PC-9 (cell line): ENCODE results near the gene SLC8A1. TPM values are rescaled to one million over a fixed set of nuclear protein-coding genes. Genes with fewer than 3 reads are reported as not detected.

ENCODE experiments used
- BruUV-seq: library from RNA; stranded (reverse); fragments of 400-500 nt; replicated peaks from 2 replicates; lab custom pipeline; 2021; lab: Mats Ljungman, UMichigan
- CTCF ChIA-PET: fragments of 300-600 bp; sonication (Branson Sonifier 250); formaldehyde crosslinking; loops from one replicate; lab custom pipeline; 2022; ENCODE audit warnings: antibody characterized with exemption; lab: Charles Lee
- POLR2A ChIA-PET: fragments of 300-600 bp; sonication (Branson Sonifier 250); formaldehyde crosslinking; loops from one replicate; lab custom pipeline; 2022; ENCODE audit warnings: antibody characterized with exemption; ENCODE audit not compliant: unreplicated experiment; lab: Charles Lee
- DNase-seq, 2 experiments: peaks; one replicate each; pipeline versions ENCODE4 v3.0.0 to v3.0.0-alpha.2; 2015 to 2022; ENCODE audit warnings: mixed read lengths in 1 of 2
- H2AFZ ChIP-seq: fragments of 200-600 bp; sonication (generic); 2 replicates; pipeline ENCODE4 v1.8.1; 2017; ENCODE audit warnings: antibody characterized with exemption
- H3F3A ChIP-seq: fragments of 200-600 bp; sonication (generic); 2 replicates; pipeline ENCODE4 v1.8.1; 2017; ENCODE audit warnings: antibody characterized with exemption, mild to moderate bottlenecking, low read depth; ENCODE audit not compliant: insufficient read depth
- H3K27ac ChIP-seq: fragments of 200-600 bp; sonication (generic); 2 replicates; pipeline ENCODE4 v1.6.1; 2016; ENCODE audit warnings: mixed run types
- H3K27me3 ChIP-seq: fragments of 200-600 bp; sonication (generic); 2 replicates; pipeline ENCODE4 v1.6.1; 2016; ENCODE audit warnings: low read depth, mixed run types; ENCODE audit not compliant: insufficient read depth
- H3K36me3 ChIP-seq: fragments of 200-600 bp; sonication (generic); 2 replicates; pipeline ENCODE4 v1.6.1; 2016; ENCODE audit warnings: low read depth, mixed run types
- H3K4me1 ChIP-seq: fragments of 200-600 bp; sonication (generic); replicated peaks from 2 replicates; pipeline ENCODE4 v1.6.1; 2016; ENCODE audit warnings: mixed run types; ENCODE audit not compliant: insufficient read depth
- H3K4me2 ChIP-seq: fragments of 200-600 bp; sonication (generic); 2 replicates; pipeline ENCODE4 v1.6.1; 2017; ENCODE audit warnings: mixed run types
- H3K4me3 ChIP-seq: fragments of 200-600 bp; sonication (generic); 2 replicates; pipeline ENCODE4 v1.6.1; 2016; ENCODE audit warnings: mixed run types
- H3K79me2 ChIP-seq: fragments of 200-600 bp; sonication (generic); 2 replicates; pipeline ENCODE4 v1.6.1; 2017; ENCODE audit warnings: low read depth, mixed run types
- H3K9me2 ChIP-seq: fragments of 200-600 bp; sonication (generic); 2 replicates; pipeline ENCODE4 v1.8.1; 2017; ENCODE audit warnings: mild to moderate bottlenecking; ENCODE audit not compliant: insufficient read depth
- H3K9me3 ChIP-seq: fragments of 200-600 bp; sonication (generic); 2 replicates; pipeline ENCODE4 v1.8.1; 2016; ENCODE audit warnings: low read depth; ENCODE audit not compliant: insufficient read depth
- H4K20me1 ChIP-seq: fragments of 200-600 bp; sonication (generic); 2 replicates; pipeline ENCODE4 v1.8.1; 2017; ENCODE audit not compliant: insufficient read depth
- EZH2 ChIP-seq: fragments of 200-600 bp; sonication (generic); IDR thresholded peaks from 2 replicates; pipeline ENCODE4 v1.8.0; 2017; ENCODE audit warnings: antibody characterized with exemption, low read depth
- intact Hi-C: fragments of 100-400 bp; cut with micrococcal nuclease; formaldehyde crosslinking; loops from one replicate; pipeline ENCODE4 v1.10.0; 2022; ENCODE audit not compliant: unreplicated experiment
- total RNA-seq: library from RNA; stranded (reverse); gene quantifications from 2 replicates; pipeline ENCODE4 v1.2.3, GENCODE V29; 2021
- TF ChIP-seq, protein P1 (sequence below): fragments of 200-600 bp; sonication (generic); conservative IDR thresholded peaks from 2 replicates; pipeline ENCODE4 v1.6.1; 2017; ENCODE audit warnings: mixed run types, antibody characterized with exemption, mild to moderate bottlenecking, moderate library complexity

The SLC8A1 gene
- total RNA-seq, 1 experiment from 2014 or later, result 13.5 TPM

DNA sequence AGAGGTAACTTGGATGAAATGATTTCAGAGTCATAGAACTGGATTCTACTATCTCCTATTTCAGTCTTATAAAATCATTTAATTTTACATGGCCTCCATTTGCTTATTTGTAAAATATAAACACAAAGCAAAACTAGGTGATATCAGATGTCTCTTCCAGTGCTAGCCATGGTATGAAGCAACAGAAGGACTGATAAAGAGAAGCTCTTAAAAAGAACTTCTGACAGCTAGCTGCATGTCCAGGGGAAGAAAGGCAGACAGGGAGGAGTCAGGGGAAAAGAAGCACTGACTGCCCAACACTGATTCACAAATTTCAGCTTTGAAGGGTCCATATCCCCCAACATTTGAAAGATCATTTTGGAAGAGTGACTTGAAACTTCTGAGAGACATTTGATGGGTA is 6.4 kb downstream of the SLC8A1 start:
- H3K36me3 ChIP-seq, result no peaks in the 10 kb centered on the region
- no peaks in the 10 kb centered on the region for H3K9me3 ChIP-seq
- no peak overlapping the region for H3K27ac ChIP-seq
- no peak for TF ChIP-seq EZH2
- TF ChIP-seq, protein P1, sequence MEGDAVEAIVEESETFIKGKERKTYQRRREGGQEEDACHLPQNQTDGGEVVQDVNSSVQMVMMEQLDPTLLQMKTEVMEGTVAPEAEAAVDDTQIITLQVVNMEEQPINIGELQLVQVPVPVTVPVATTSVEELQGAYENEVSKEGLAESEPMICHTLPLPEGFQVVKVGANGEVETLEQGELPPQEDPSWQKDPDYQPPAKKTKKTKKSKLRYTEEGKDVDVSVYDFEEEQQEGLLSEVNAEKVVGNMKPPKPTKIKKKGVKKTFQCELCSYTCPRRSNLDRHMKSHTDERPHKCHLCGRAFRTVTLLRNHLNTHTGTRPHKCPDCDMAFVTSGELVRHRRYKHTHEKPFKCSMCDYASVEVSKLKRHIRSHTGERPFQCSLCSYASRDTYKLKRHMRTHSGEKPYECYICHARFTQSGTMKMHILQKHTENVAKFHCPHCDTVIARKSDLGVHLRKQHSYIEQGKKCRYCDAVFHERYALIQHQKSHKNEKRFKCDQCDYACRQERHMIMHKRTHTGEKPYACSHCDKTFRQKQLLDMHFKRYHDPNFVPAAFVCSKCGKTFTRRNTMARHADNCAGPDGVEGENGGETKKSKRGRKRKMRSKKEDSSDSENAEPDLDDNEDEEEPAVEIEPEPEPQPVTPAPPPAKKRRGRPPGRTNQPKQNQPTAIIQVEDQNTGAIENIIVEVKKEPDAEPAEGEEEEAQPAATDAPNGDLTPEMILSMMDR, result no peak
- CTCF ChIA-PET, result no interaction called here
- intact Hi-C loops, result no loop called here
- POLR2A ChIA-PET, result no interaction called here
- no peaks in the 10 kb centered on the region for H3K9me2 ChIP-seq
- DNase-seq, result no peak
- H3F3A ChIP-seq, result no peaks in the 10 kb centered on the region
- H2AFZ ChIP-seq, result no peak overlapping the region
- H3K79me2 ChIP-seq, result no peaks in the 10 kb centered on the region
- no peaks in the 10 kb centered on the region for H3K4me1 ChIP-seq
- H3K4me2 ChIP-seq, result no peak overlapping the region
- no peaks in the 10 kb centered on the region for H4K20me1 ChIP-seq
- H3K4me3 ChIP-seq, result no peak overlapping the region
- BruUV-seq, result no TSS peak
- H3K27me3 ChIP-seq, result no peaks in the 10 kb centered on the region

DNA sequence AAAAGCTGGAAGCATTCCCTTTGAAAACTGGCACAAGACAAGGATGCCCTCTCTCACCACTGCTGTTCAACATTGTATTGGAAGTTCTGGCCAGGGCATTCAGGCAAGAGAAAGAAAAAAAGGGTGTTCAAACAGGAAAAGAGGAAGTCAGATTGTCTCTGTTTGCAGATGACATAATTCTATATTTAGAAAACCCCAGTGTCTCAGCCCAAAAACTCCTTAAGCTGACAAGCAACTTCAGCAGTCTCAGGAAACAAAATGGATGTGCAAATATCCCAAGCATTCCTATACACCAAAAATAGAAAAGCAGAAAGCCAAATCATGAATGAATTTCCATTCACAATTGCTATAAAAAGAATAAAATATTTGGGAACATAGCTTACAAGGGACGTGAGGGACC is 11.1 kb downstream of the SLC8A1 start:
- peaks cover 26% of the 10 kb centered on the region for H3K4me1 ChIP-seq
- TF ChIP-seq, protein P1, result no peak
- no peak for TF ChIP-seq EZH2
- ChIA-PET CTCF (no interaction called here), POLR2A (no interaction called here)
- peaks cover 4% of the 10 kb centered on the region; the same call in 1 of the 2 replicates for H3K9me3 ChIP-seq
- intact Hi-C loops, result no loop called here
- H3K9me2 ChIP-seq, result no peaks in the 10 kb centered on the region
- no peak overlapping the region for H3K27ac ChIP-seq
- H4K20me1 ChIP-seq, result no peaks in the 10 kb centered on the region
- H3K79me2 ChIP-seq, result no peaks in the 10 kb centered on the region
- no peak overlapping the region for H3K4me2 ChIP-seq
- H3K27me3 ChIP-seq, result no peaks in the 10 kb centered on the region
- no peaks in the 10 kb centered on the region for H3K36me3 ChIP-seq
- no TSS peak for BruUV-seq
- no peak overlapping the region for H3K4me3 ChIP-seq
- H2AFZ ChIP-seq, result no peak overlapping the region
- peaks cover 20% of the 10 kb centered on the region for H3F3A ChIP-seq
- no peak for DNase-seq

DNA sequence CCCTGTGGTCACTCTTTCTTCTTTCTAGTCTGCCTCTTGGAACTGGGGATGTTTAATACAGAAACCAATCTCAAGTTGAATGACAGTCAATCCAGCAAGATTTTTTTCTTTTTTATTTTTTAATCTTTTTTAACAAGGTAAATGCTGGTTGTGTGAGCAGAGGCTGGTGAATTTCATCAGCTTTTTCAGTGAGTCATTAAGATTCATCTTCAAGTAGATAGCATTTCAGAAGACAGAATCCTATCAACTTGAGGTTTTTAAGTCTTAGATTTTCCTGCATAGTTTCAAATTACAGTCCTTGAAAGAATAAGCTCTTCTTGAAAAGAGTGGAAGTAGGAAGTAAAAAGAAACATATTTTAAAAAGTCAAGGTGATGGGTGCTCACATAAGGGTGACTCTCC is 12.4 kb downstream of the SLC8A1 start:
- Histone ChIP-seq H3K9me3 (peaks cover 4% of the 10 kb centered on the region; the same call in 1 of the 2 replicates), H3K9me2 (no peaks in the 10 kb centered on the region), H3K27ac (peak overlapping the region; percentile 29), H2AFZ (no peak overlapping the region), H3K79me2 (no peaks in the 10 kb centered on the region), H3K4me2 (no peak overlapping the region), H3F3A (peaks cover 32% of the 10 kb centered on the region), H3K36me3 (no peaks in the 10 kb centered on the region), H3K4me3 (no peak overlapping the region), H3K27me3 (no peaks in the 10 kb centered on the region), H3K4me1 (peaks cover 38% of the 10 kb centered on the region), H4K20me1 (no peaks in the 10 kb centered on the region)
- DNase-seq, result peak in 1 of 2 experiments; percentile 46
- CTCF ChIA-PET, result interaction anchor here (0.6 to 0.7 kb wide), 2 partner anchors 37 to 103 kb away, joined by 3 to 11 read pairs; no protein-coding TSS in a partner anchor
- no peak for TF ChIP-seq EZH2
- TF ChIP-seq, protein P1, result no peak
- intact Hi-C loops, result loop anchor here (5.0 kb wide), 1 partner anchor 107 kb away; no protein-coding TSS in a partner anchor
- no TSS peak for BruUV-seq
- POLR2A ChIA-PET, result interaction anchor here (0.6 kb wide), 1 partner anchor 11 kb away, joined by 3 read pairs; no protein-coding TSS in a partner anchor
